Stomach (tissue), 9 donors: ENCODE data around the gene ARHGAP4. TPM values are rescaled to one million over a fixed set of nuclear protein-coding genes. Genes with fewer than 3 reads are reported as not detected.

Experiments used
- DNase-seq, 2 donors: peaks; one replicate each; pipeline versions ENCODE4 v3.0.0 to v3.0.0-alpha.2; 2013 to 2019
- H3K27ac ChIP-seq, 5 donors: fragments of 200-600 bp in 4 of 5; sonication (generic) in 4 of 5; one replicate each; pipeline ENCODE4 v1.5.1; 2013 to 2019; ENCODE audit warnings: mild to moderate bottlenecking in 1 of 5, moderate library complexity in 1 of 5
- H3K27me3 ChIP-seq, 3 donors: fragments of 200-600 bp; sonication (generic); one replicate each; pipeline ENCODE4 v1.5.1; 2017 to 2019; ENCODE audit warnings: mixed run types in 1 of 3
- H3K36me3 ChIP-seq, 4 donors: fragments of 200-600 bp; sonication (generic); 1 replicate in 3 of 4; 2 replicates in 1 of 4; pipeline ENCODE4 v1.5.1; 2016 to 2019
- H3K4me1 ChIP-seq, 4 donors: fragments of 200-600 bp; sonication (generic); one replicate each; pipeline ENCODE4 v1.5.1; 2016 to 2019
- H3K4me3 ChIP-seq, 4 donors: fragments of 200-600 bp; sonication (generic) in 3 of 4; one replicate each; pipeline ENCODE4 v1.5.1; 2016 to 2019; ENCODE audit warnings: mild to moderate bottlenecking in 1 of 4
- H3K9me3 ChIP-seq, 4 donors: fragments of 200-600 bp; sonication (generic); one replicate each; pipeline ENCODE4 v1.5.1; 2016 to 2019
- EP300 ChIP-seq: sonication (generic); formaldehyde crosslinking; IDR thresholded peaks from one replicate; pipeline ENCODE4 v1.6.1; 2017; ENCODE audit warnings: antibody characterized with exemption
- POLR2A ChIP-seq, 4 donors: fragments of 450-650 bp; IDR thresholded peaks; one replicate each; pipeline ENCODE4 v1.6.1; 2016; ENCODE audit warnings: antibody characterized with exemption in 4 of 4, control low read depth in 2 of 4, mild to moderate bottlenecking in 1 of 4, moderate library complexity in 1 of 4
- POLR2AphosphoS5 ChIP-seq, 3 donors: sonication (generic); formaldehyde crosslinking; IDR thresholded peaks; one replicate each; pipeline ENCODE4 v1.6.1; 2016; ENCODE audit warnings: antibody characterized with exemption in 3 of 3
- WGBS, 5 donors: extraction: QIAGEN DNeasy Blood & Tissue Kit in 3 of 5; methylation state at CpG; one replicate each; pipeline versions ENCODE4 v1.1.5 to v1.1.7; 2013 to 2018; 5-methylcytosine and 5-hydroxymethylcytosine counted together
- intact Hi-C: fragments of 100-400 bp; cut with DNase I; formaldehyde crosslinking; loops from one replicate; pipeline ENCODE4 v1.15.1; 2023; ENCODE audit warnings: low total_unique reads
- polyA plus RNA-seq, 3 donors: library from polyadenylated mRNA; stranded (reverse); fragments of 200-250 nt; gene quantifications; one replicate each; pipeline ENCODE4 v1.2.3, GENCODE V29; 2013
- total RNA-seq, 5 donors: library from RNA; depleted of rRNA; stranded (reverse); fragments of >200 nt; gene quantifications; one replicate each; pipeline versions ENCODE4 v1.1.0 to v1.2.3, GENCODE V29; 2014 to 2016
- TF ChIP-seq, protein P1 (sequence below), 7 experiments: fragments of 450-650 bp in 4 of 7; fragments of 200-600 bp in 3 of 7; sonication (generic) in 3 of 7; IDR thresholded peaks; one replicate each; pipeline ENCODE4 v1.5.1; 2016 to 2019; ENCODE audit warnings: antibody characterized with exemption in 7 of 7, control low read depth in 2 of 7, mild to moderate bottlenecking in 1 of 7
- donor health status: healthy with polysubstance abuse.
- donor health status: Bipolar disorder and iron deficiency.
- donor health status: healthy.

The ARHGAP4 gene
- total and polyA plus RNA-seq, 8 donors, result 18.5 to 93.9 (median 40.3) TPM

- Histone ChIP-seq H3K36me3 (peaks cover 28 to 75% (median 68%) of the 10 kb centered on the region in 4 donors), H3K4me1 (peaks cover 0 to 43% (median 14%) of the 10 kb centered on the region in 4 donors), H3K27me3 (no peaks in the 10 kb centered on the region), H3K4me3 (no peak overlapping the region), H3K27ac (peak overlapping the region in 3 of 5 donors; percentile 46 to 79 (median 74)), H3K9me3 (no peaks in the 10 kb centered on the region)
- intact Hi-C loops, result loop anchor here (5.0 kb wide), 1 partner anchor 188 kb away; the partner anchor contains the start of gene PLXNB3
- TF ChIP-seq POLR2AphosphoS5 (IDR thresholded peaks at IDR 0.05), result no peak
- TF ChIP-seq POLR2A (IDR thresholded peaks at IDR 0.05), result no peak
- TF ChIP-seq, protein P1, sequence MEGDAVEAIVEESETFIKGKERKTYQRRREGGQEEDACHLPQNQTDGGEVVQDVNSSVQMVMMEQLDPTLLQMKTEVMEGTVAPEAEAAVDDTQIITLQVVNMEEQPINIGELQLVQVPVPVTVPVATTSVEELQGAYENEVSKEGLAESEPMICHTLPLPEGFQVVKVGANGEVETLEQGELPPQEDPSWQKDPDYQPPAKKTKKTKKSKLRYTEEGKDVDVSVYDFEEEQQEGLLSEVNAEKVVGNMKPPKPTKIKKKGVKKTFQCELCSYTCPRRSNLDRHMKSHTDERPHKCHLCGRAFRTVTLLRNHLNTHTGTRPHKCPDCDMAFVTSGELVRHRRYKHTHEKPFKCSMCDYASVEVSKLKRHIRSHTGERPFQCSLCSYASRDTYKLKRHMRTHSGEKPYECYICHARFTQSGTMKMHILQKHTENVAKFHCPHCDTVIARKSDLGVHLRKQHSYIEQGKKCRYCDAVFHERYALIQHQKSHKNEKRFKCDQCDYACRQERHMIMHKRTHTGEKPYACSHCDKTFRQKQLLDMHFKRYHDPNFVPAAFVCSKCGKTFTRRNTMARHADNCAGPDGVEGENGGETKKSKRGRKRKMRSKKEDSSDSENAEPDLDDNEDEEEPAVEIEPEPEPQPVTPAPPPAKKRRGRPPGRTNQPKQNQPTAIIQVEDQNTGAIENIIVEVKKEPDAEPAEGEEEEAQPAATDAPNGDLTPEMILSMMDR (IDR thresholded peaks at IDR 0.05), result no peak
- TF ChIP-seq EP300, result no peak
- WGBS, 5 donors, result 68 to 87% (median 83%) methylated on average over 9 to 19 of the region's 19 CpGs
- DNase-seq, result no peak
These were observed 24.1 kb upstream of the ARHGAP4 start for GRCh38 chrX:153950127-153950526.

DNA sequence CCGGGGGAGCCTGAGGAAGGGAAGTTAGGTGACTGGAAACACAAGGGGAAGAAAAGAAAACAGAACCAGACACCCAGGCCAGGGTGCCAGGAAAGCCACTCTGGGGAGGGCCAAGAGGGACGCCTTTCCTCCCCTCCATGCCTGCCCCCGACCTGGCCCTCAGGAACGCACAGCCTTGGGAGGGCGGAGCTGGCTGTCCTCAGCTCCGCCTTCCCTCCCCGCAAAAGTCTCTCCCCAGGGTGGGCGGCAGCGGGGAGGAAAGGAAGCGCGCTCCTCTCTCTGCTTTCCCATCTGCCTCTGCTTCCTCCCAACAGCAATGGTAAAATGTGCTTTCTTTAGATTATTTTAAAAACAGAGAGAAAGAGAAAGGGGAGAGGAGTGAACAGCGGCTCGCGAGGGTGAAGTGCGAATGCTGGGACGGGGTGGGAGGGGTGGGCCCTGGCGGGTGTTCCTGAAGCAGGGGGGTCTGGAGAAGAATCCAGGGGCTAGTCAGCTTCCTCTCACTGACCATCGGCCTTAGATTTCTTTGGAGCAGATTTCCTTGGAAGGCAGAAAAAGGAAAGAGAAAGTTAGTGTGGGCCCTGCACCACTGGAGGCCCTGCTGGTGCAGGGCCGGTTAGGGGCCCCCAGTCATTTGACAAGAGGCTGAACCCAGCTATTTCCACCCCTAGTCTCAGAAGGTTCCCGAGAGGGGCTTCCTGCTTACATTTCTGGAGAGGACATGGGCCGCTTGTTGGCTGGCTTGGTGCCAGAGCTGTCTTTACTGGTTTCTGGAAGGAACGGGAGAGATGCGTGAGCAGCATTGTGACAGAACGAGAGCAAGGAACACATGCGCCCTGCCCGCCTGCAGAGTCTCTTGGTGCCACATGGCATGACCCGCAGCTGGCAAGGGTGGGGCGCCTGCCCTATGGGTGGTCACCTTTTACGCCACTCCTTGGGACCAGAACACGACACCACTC, 23.1 kb upstream of the ARHGAP4 start:
- DNase-seq, result peak in 1 of 2 donors; percentile 41
- peaks cover 28 to 65% (median 58%) of the 10 kb centered on the region in 4 donors for H3K36me3 ChIP-seq
- H3K4me3 ChIP-seq, result no peak overlapping the region
- no peak for TF ChIP-seq POLR2AphosphoS5 (IDR thresholded peaks at IDR 0.05)
- no peak for TF ChIP-seq POLR2A (IDR thresholded peaks at IDR 0.05)
- TF ChIP-seq EP300, result no peak
- TF ChIP-seq, protein P1 (IDR thresholded peaks at IDR 0.05), result no peak
- intact Hi-C loops, result no loop called here
- WGBS, 5 donors, result 49 to 80% (median 74%) methylated on average over 19 to 30 of the region's 30 CpGs
- no peaks in the 10 kb centered on the region for H3K9me3 ChIP-seq
- peaks cover 0 to 53% (median 16%) of the 10 kb centered on the region in 4 donors for H3K4me1 ChIP-seq
- peak overlapping the region in 4 of 5 donors; percentile 41 to 79 (median 60) for H3K27ac ChIP-seq
- peaks cover 0 to 4% (median 0%) of the 10 kb centered on the region in 3 donors for H3K27me3 ChIP-seq

- H3K4me3 ChIP-seq, result no peak overlapping the region
- no peak for TF ChIP-seq POLR2AphosphoS5 (IDR thresholded peaks at IDR 0.05)
- TF ChIP-seq POLR2A (IDR thresholded peaks at IDR 0.05), result no peak
- TF ChIP-seq EP300, result no peak
- TF ChIP-seq, protein P1 (IDR thresholded peaks at IDR 0.05), result no peak
- peak in 1 of 2 donors; percentile 47 for DNase-seq
- H3K27ac ChIP-seq, result peak overlapping the region in 4 of 5 donors; percentile 41 to 79 (median 60)
- H3K36me3 ChIP-seq, result peaks cover 28 to 54% (median 49%) of the 10 kb centered on the region in 4 donors
- H3K9me3 ChIP-seq, result no peaks in the 10 kb centered on the region
- intact Hi-C loops, result no loop called here
- H3K4me1 ChIP-seq, result peaks cover 0 to 55% (median 14%) of the 10 kb centered on the region in 4 donors
- WGBS, 5 donors, result 50 to 79% (median 65%) methylated on average over 7 to 10 of the region's 10 CpGs
- peaks cover 0 to 9% (median 0%) of the 10 kb centered on the region in 3 donors for H3K27me3 ChIP-seq
These were observed 22.0 kb upstream of the ARHGAP4 start for GRCh38 chrX:153948002-153948466.

DNA sequence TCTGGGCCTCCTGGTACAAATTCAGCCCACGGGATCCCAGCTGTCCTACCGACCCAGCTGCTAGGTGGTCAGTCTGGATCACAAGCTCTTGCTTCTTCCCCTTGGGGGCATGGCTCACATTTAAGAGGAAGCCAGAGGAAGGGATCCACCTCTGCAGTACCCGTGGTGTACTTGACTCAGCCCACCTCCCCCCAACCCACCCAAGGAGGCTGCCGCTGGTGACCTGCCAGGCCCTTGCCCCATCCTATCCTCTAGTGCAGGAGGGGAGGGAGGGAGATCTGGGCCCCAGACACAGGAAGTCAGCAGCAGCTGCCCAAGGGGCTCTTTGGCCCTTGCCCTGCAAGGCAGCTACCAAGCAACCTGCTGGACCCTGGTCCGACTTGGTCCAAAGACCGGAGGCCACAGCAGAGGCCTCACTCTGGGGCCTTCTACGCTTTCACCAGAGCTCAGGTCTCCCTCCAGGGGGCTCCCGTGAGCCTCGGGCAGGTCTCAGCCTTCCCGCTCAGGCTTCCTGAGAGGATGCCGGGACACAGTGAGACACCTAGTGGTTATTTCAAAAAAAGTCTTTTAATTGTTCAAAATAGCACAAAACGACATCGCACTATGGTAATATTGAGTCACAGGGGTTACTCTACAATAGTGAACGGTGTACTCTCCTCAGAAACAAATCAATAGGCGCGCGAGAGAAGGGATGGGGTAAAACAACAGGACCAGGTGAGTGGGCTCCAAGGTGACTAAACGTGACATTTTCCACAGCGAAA, 21.1 kb upstream of the ARHGAP4 start:
- TF ChIP-seq, protein P1 (IDR thresholded peaks at IDR 0.05), result peak in 5 of 7 experiments; percentile 52 to 84 (median 66)
- TF ChIP-seq POLR2AphosphoS5 (IDR thresholded peaks at IDR 0.05), result peak in 1 of 3 donors; percentile 33
- no peak for TF ChIP-seq POLR2A (IDR thresholded peaks at IDR 0.05)
- TF ChIP-seq EP300, result no peak
- H3K36me3 ChIP-seq, result peaks cover 22 to 45% (median 41%) of the 10 kb centered on the region in 4 donors
- H3K27ac ChIP-seq, result peak overlapping the region in 4 of 5 donors; percentile 41 to 79 (median 60)
- intact Hi-C loops, result no loop called here
- WGBS, 5 donors, result 33 to 55% (median 34%) methylated on average over 18 to 19 of the region's 19 CpGs
- peak; percentile 82 to 89 for DNase-seq
- no peak overlapping the region for H3K4me3 ChIP-seq
- H3K4me1 ChIP-seq, result peaks cover 0 to 49% (median 12%) of the 10 kb centered on the region in 4 donors
- H3K27me3 ChIP-seq, result peaks cover 0 to 9% (median 0%) of the 10 kb centered on the region in 3 donors
- no peaks in the 10 kb centered on the region for H3K9me3 ChIP-seq
